ENCODE measurements around the gene SAT1.

The SAT1 gene

GRCh38 chrX:23811656-23812055 is 28.7 kb downstream of the SAT1 start:
- no peak for DNase-seq

- no peak for DNase-seq
Measured at GRCh38 chrX:23813808-23814207, 30.8 kb downstream of the SAT1 start.

GRCh38 chrX:23815376-23815775 is 32.4 kb downstream of the SAT1 start:
- no peak for DNase-seq

- DNase-seq = no peak
Measured at GRCh38 chrX:23816179-23816578, 33.2 kb downstream of the SAT1 start.

GRCh38 chrX:23817979-23818336 is 35.0 kb downstream of the SAT1 start:
- no peak for DNase-seq

GRCh38 chrX:23819385-23820234 is 36.6 kb downstream of the SAT1 start:
- DNase-seq = peak; percentile 10

GRCh38 chrX:23820235-23820782 is 37.3 kb downstream of the SAT1 start:
- peak; percentile 10 for DNase-seq

GRCh38 chrX:23821847-23822246 is 38.9 kb downstream of the SAT1 start:
- no peak for DNase-seq

- peak; percentile 19 for DNase-seq
Measured at GRCh38 chrX:23822397-23822796, 39.4 kb downstream of the SAT1 start.

- no peak for DNase-seq
Measured at GRCh38 chrX:23822841-23823240, 39.9 kb downstream of the SAT1 start.

- no peak for DNase-seq
Measured at GRCh38 chrX:23825675-23826074, 42.7 kb downstream of the SAT1 start.

GRCh38 chrX:23826216-23826615 is 43.2 kb downstream of the SAT1 start:
- DNase-seq = no peak

GRCh38 chrX:23826653-23827052 is 43.7 kb downstream of the SAT1 start:
- no peak for DNase-seq

- DNase-seq = no peak
Measured at GRCh38 chrX:23828881-23829280, 45.9 kb downstream of the SAT1 start.

- no peak for DNase-seq
Measured at GRCh38 chrX:23832721-23833120, 49.7 kb downstream of the SAT1 start.

All from EL (cell line).